PC-9 (cell line): ENCODE results near the gene TERC. TPM values are rescaled to one million over a fixed set of nuclear protein-coding genes. Genes with fewer than 3 reads are reported as not detected.

Source experiments
- Bru-seq: library from RNA; stranded (reverse); fragments of 400-500 nt; gene quantifications from one replicate; lab custom pipeline; 2021; lab: Mats Ljungman, UMichigan
- BruChase-seq, 2 experiments: library from RNA; stranded (reverse); fragments of 400-500 nt; gene quantifications; one replicate each; lab custom pipeline; 2021; lab: Mats Ljungman, UMichigan
- BruUV-seq: library from RNA; stranded (reverse); fragments of 400-500 nt; replicated peaks from 2 replicates; lab custom pipeline; 2021; lab: Mats Ljungman, UMichigan
- CTCF ChIA-PET: fragments of 300-600 bp; sonication (Branson Sonifier 250); formaldehyde crosslinking; loops from one replicate; lab custom pipeline; 2022; ENCODE audit warnings: antibody characterized with exemption; lab: Charles Lee
- POLR2A ChIA-PET: fragments of 300-600 bp; sonication (Branson Sonifier 250); formaldehyde crosslinking; loops from one replicate; lab custom pipeline; 2022; ENCODE audit warnings: antibody characterized with exemption; ENCODE audit not compliant: unreplicated experiment; lab: Charles Lee
- DNase-seq, 2 experiments: peaks; one replicate each; pipeline versions ENCODE4 v3.0.0 to v3.0.0-alpha.2; 2015 to 2022; ENCODE audit warnings: mixed read lengths in 1 of 2
- H2AFZ ChIP-seq: fragments of 200-600 bp; sonication (generic); 2 replicates; pipeline ENCODE4 v1.8.1; 2017; ENCODE audit warnings: antibody characterized with exemption
- H3F3A ChIP-seq: fragments of 200-600 bp; sonication (generic); 2 replicates; pipeline ENCODE4 v1.8.1; 2017; ENCODE audit warnings: antibody characterized with exemption, mild to moderate bottlenecking, low read depth; ENCODE audit not compliant: insufficient read depth
- H3K27ac ChIP-seq: fragments of 200-600 bp; sonication (generic); 2 replicates; pipeline ENCODE4 v1.6.1; 2016; ENCODE audit warnings: mixed run types
- H3K27me3 ChIP-seq: fragments of 200-600 bp; sonication (generic); 2 replicates; pipeline ENCODE4 v1.6.1; 2016; ENCODE audit warnings: low read depth, mixed run types; ENCODE audit not compliant: insufficient read depth
- H3K36me3 ChIP-seq: fragments of 200-600 bp; sonication (generic); 2 replicates; pipeline ENCODE4 v1.6.1; 2016; ENCODE audit warnings: low read depth, mixed run types
- H3K4me1 ChIP-seq: fragments of 200-600 bp; sonication (generic); replicated peaks from 2 replicates; pipeline ENCODE4 v1.6.1; 2016; ENCODE audit warnings: mixed run types; ENCODE audit not compliant: insufficient read depth
- H3K4me2 ChIP-seq: fragments of 200-600 bp; sonication (generic); 2 replicates; pipeline ENCODE4 v1.6.1; 2017; ENCODE audit warnings: mixed run types
- H3K4me3 ChIP-seq: fragments of 200-600 bp; sonication (generic); 2 replicates; pipeline ENCODE4 v1.6.1; 2016; ENCODE audit warnings: mixed run types
- H3K79me2 ChIP-seq: fragments of 200-600 bp; sonication (generic); 2 replicates; pipeline ENCODE4 v1.6.1; 2017; ENCODE audit warnings: low read depth, mixed run types
- H3K9me2 ChIP-seq: fragments of 200-600 bp; sonication (generic); 2 replicates; pipeline ENCODE4 v1.8.1; 2017; ENCODE audit warnings: mild to moderate bottlenecking; ENCODE audit not compliant: insufficient read depth
- H3K9me3 ChIP-seq: fragments of 200-600 bp; sonication (generic); 2 replicates; pipeline ENCODE4 v1.8.1; 2016; ENCODE audit warnings: low read depth; ENCODE audit not compliant: insufficient read depth
- H4K20me1 ChIP-seq: fragments of 200-600 bp; sonication (generic); 2 replicates; pipeline ENCODE4 v1.8.1; 2017; ENCODE audit not compliant: insufficient read depth
- CTCF ChIP-seq: fragments of 200-600 bp; sonication (generic); conservative IDR thresholded peaks from 2 replicates; pipeline ENCODE4 v1.6.1; 2017; ENCODE audit warnings: mixed run types, antibody characterized with exemption, mild to moderate bottlenecking, moderate library complexity
- EZH2 ChIP-seq: fragments of 200-600 bp; sonication (generic); IDR thresholded peaks from 2 replicates; pipeline ENCODE4 v1.8.0; 2017; ENCODE audit warnings: antibody characterized with exemption, low read depth
- intact Hi-C: fragments of 100-400 bp; cut with micrococcal nuclease; formaldehyde crosslinking; loops from one replicate; pipeline ENCODE4 v1.10.0; 2022; ENCODE audit not compliant: unreplicated experiment
- long read RNA-seq: library from polyadenylated mRNA; stranded (forward); transcript quantifications from one replicate; pipeline ENCODE4 v2.0.0, GENCODE V29; 2022
- total RNA-seq: library from RNA; stranded (reverse); gene quantifications from 2 replicates; pipeline ENCODE4 v1.2.3, GENCODE V29; 2021

Gene TERC
- total RNA-seq, result 7.6 and 22.7 TPM in 2 replicates
- percentile 82 among the genes with signal in this experiment for Bru-seq, nascent RNA
- BruChase-seq, experiment 1, labeled RNA remaining after a 2-hour chase, result percentile 72 among the genes with signal in this experiment
- percentile 88 among the genes with signal in this experiment for BruChase-seq, experiment 2, labeled RNA remaining after a 6-hour chase
- long read RNA-seq, result 0 reads

DNA sequence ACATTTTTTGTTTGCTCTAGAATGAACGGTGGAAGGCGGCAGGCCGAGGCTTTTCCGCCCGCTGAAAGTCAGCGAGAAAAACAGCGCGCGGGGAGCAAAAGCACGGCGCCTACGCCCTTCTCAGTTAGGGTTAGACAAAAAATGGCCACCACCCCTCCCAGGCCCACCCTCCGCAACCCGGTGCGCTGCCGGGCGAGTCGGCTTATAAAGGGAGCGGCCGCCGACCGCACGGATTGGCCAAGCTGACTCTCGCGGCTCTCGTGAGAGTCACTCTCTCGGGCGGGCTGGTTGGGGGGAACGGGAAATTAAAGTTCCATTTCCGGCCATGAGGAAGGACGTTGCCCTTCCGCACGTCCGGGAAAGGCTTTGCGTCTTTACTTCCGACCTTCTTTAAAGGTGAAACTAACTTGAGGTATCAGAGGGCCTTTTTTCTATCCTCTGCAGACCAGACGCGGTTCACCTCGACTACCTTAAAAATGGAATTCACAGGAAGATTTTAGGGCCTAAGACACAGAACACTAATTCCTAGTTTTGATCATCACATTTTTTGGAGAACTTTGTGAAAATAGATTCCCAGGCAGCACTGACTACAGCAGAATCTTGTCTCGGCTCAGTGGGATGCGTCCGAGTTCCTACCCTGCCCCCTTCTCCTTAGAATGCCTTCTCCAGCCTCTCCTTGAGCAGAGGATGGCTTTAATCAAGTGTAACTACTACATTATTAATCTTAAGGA, at the start of gene TERC:
TSS of gene TERC (minus strand) at position 179 of the 731 bp plus-strand sequence.
- Histone ChIP-seq H3K36me3 (no peaks in the 10 kb centered on the region), H3K27ac (peak within 1 kb of the TSS; percentile 75), H4K20me1 (no peaks in the 10 kb centered on the region), H3K27me3 (no peaks in the 10 kb centered on the region), H3K9me2 (no peaks in the 10 kb centered on the region), H2AFZ (peak within 1 kb of the TSS; percentile 99), H3K4me1 (peaks cover 5% of the 10 kb centered on the region; the same call in 1 of the 2 replicates), H3K79me2 (0 out of 2 replicates have a peak, but pooled peaks cover 6% of the 10 kb centered on the region), H3K4me2 (peak within 1 kb of the TSS; percentile 80), H3K4me3 (peak within 1 kb of the TSS; percentile 99), H3F3A (peaks cover 60% of the 10 kb centered on the region), H3K9me3 (peaks cover 6% of the 10 kb centered on the region; the same call in 1 of the 2 replicates)
- no peak for TF ChIP-seq EZH2
- TF ChIP-seq CTCF, result no peak
- intact Hi-C loops, result loop anchor here (2.0 to 5.0 kb wide), 2 partner anchors 1044 to 1802 kb away; no protein-coding TSS in a partner anchor
- peak; percentile 93 to 96 for DNase-seq
- BruUV-seq, result TSS peak; percentile 82
- ChIA-PET POLR2A (interaction anchor here (0.6 to 0.7 kb wide), 4 partner anchors 98 to 1152 kb away, joined by 3 to 11 read pairs (median 4); no protein-coding TSS in a partner anchor), CTCF (interaction anchor here (0.5 kb wide), 1 partner anchor 851 kb away, joined by 4 read pairs; no protein-coding TSS in a partner anchor)

DNA sequence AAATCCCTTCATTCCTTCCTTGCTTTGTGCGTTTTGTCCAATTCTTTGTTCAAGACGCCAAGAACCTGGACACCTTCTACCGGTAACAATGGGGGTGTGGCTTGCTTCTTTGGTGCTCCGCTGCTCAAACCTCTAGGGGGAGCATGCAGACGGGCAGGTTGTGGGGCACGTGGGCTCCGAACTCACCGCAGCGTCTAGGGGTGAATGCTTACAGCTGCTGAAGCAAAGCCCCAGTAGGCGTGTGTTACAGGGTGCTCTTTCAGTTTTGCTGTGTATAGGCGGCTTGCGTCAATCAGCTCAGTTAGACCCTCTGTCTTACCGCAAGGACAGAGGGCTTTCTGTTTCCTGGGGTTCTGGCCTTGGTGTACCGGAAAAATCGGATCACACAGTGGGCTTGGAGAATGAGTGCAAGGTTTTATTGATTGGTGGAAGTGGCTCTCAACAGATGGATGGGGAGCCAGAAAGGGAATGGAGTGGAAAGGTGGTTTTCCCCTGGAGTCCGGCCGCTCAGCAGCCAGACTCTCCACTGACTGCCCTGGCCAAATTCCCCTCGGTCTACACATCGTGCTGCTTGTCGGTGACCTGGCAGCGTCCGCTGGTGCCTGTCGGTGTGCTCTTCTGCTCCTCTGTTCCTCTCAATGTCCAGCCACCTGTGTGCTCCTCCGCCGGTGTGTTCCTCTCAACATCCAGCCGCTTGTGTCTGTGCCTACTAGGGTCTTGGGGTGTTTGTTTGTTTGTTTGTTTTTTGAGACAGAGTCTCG, 49.1 kb upstream of the TERC start:
- ChIA-PET POLR2A (interaction anchor here (0.7 kb wide), 1 partner anchor 1051 kb away, joined by 3 read pairs; no protein-coding TSS in a partner anchor), CTCF (interaction anchor here (0.9 kb wide), 1 partner anchor 100 kb away, joined by 3 read pairs; no protein-coding TSS in a partner anchor)
- H3K79me2 ChIP-seq, result no peaks in the 10 kb centered on the region
- peaks cover 16% of the 10 kb centered on the region for H3K4me1 ChIP-seq
- H2AFZ ChIP-seq, result peak overlapping the region; percentile 86
- H3K9me2 ChIP-seq, result no peaks in the 10 kb centered on the region
- DNase-seq, result peak; percentile 73 to 75
- H4K20me1 ChIP-seq, result no peaks in the 10 kb centered on the region
- H3K36me3 ChIP-seq, result no peaks in the 10 kb centered on the region
- H3K4me3 ChIP-seq, result peak overlapping the region; percentile 61
- TF ChIP-seq EZH2 (no peak), CTCF (peak; percentile 74)
- BruUV-seq, result no TSS peak
- peak overlapping the region; percentile 89 for H3K4me2 ChIP-seq
- intact Hi-C loops, result loop anchor here (1.0 to 2.0 kb wide), 3 partner anchors 41 to 223 kb away; partner anchors contain the start of genes GPR160, MYNN and SEC62
- H3K9me3 ChIP-seq, result peaks cover 12% of the 10 kb centered on the region; the same call in 1 of the 2 replicates
- H3K27ac ChIP-seq, result no peak overlapping the region
- H3F3A ChIP-seq, result peaks cover 5% of the 10 kb centered on the region; the same call in 1 of the 2 replicates
- no peaks in the 10 kb centered on the region for H3K27me3 ChIP-seq
